Keratinocyte (primary cell): Measurements from ENCODE around the gene SLC9A3. TPM values are rescaled to one million over a fixed set of nuclear protein-coding genes. Genes with fewer than 3 reads are reported as not detected.

Source experiments
- DNase-seq: peaks from one replicate; pipeline ENCODE4 v3.0.0-alpha.2; 2011; ENCODE audit warnings: low read depth, missing footprints, low spot score
- FAIRE-seq: peaks from 2 replicates; lab custom pipeline; 2011; peaks lifted over from hg19 to GRCh38; lab: Jason Lieb, UNC
- H2AFZ ChIP-seq: 2 replicates; pipeline ENCODE4 v1.6.0; 2012; ENCODE audit warnings: low read length, control low read depth, inconsistent platforms; ENCODE audit not compliant: control insufficient read depth
- H3K27ac ChIP-seq: 2 replicates; pipeline ENCODE4 v1.5.1; 2011; ENCODE audit warnings: low read length; ENCODE audit not compliant: control insufficient read depth, insufficient read depth
- H3K27me3 ChIP-seq: 3 replicates; pipeline ENCODE4 v1.6.0; 2011; ENCODE audit warnings: low read length; ENCODE audit not compliant: control insufficient read depth, insufficient read depth; ENCODE audit errors: extremely low read depth
- H3K36me3 ChIP-seq, 2 experiments: 2 replicates in 1 of 2; 3 replicates in 1 of 2; pipeline ENCODE4 v1.5.1; 2011; ENCODE audit warnings: low read length in 2 of 2, mild to moderate bottlenecking in 1 of 2; ENCODE audit not compliant: control insufficient read depth in 2 of 2, insufficient read depth in 2 of 2; ENCODE audit errors: extremely low read depth in 1 of 2
- H3K4me1 ChIP-seq: 3 replicates; pipeline ENCODE4 v1.5.1; 2011; ENCODE audit warnings: low read length; ENCODE audit not compliant: control insufficient read depth, insufficient read depth; ENCODE audit errors: extremely low read depth
- H3K4me2 ChIP-seq: 3 replicates; pipeline ENCODE4 v1.6.0; 2011; ENCODE audit warnings: low read depth, low read length; ENCODE audit not compliant: control insufficient read depth, insufficient read depth; ENCODE audit errors: extremely low read depth
- H3K4me3 ChIP-seq, 3 experiments: fragments of 200-600 bp in 1 of 3; sonication (generic) in 1 of 3; 2 replicates in 2 of 3; 3 replicates in 1 of 3; pipeline ENCODE4 v1.5.1; 2011 to 2016; ENCODE audit warnings: low read length in 3 of 3, mild to moderate bottlenecking in 3 of 3, control low read depth in 2 of 3, inconsistent platforms in 1 of 3, low read depth in 1 of 3, mixed read lengths in 1 of 3, mixed run types in 1 of 3, moderate library complexity in 1 of 3; ENCODE audit not compliant: control insufficient read depth in 2 of 3, insufficient read depth in 2 of 3; ENCODE audit errors: extremely low read depth in 1 of 3
- H3K79me2 ChIP-seq: 2 replicates; pipeline ENCODE4 v1.6.0; 2012; ENCODE audit warnings: low read length; ENCODE audit not compliant: control insufficient read depth, insufficient read depth
- H3K9ac ChIP-seq: 3 replicates; pipeline ENCODE4 v1.6.0; 2011; ENCODE audit warnings: low read length; ENCODE audit not compliant: control insufficient read depth, insufficient read depth; ENCODE audit errors: extremely low read depth
- H3K9me1 ChIP-seq: 3 replicates; pipeline ENCODE4 v1.6.0; 2011; ENCODE audit warnings: low read length; ENCODE audit not compliant: control insufficient read depth, insufficient read depth; ENCODE audit errors: extremely low read depth
- H3K9me3 ChIP-seq: 2 replicates; pipeline ENCODE4 v1.5.1; 2012; ENCODE audit warnings: low read depth, low read length; ENCODE audit not compliant: control insufficient read depth
- H4K20me1 ChIP-seq: 3 replicates; pipeline ENCODE4 v1.6.0; 2011; ENCODE audit warnings: low read length; ENCODE audit not compliant: control insufficient read depth, insufficient read depth; ENCODE audit errors: extremely low read depth
- CTCF ChIP-seq, 3 experiments: IDR thresholded peaks in 1 of 3; conservative IDR thresholded peaks in 1 of 3; optimal IDR thresholded peaks in 1 of 3; 2 replicates in 2 of 3; 3 replicates in 1 of 3; pipeline versions ENCODE3 to v1.5.1; 2011; ENCODE audit warnings: low read length in 3 of 3, mild to moderate bottlenecking in 3 of 3, moderate library complexity in 2 of 3, control low read depth in 1 of 3, inconsistent platforms in 1 of 3; ENCODE audit not compliant: insufficient read depth in 2 of 3; ENCODE audit errors: extremely low read depth in 1 of 3
- EZH2 ChIP-seq: IDR thresholded peaks from one replicate; pipeline ENCODE4 v1.6.1; 2012; ENCODE audit warnings: inconsistent platforms, mild to moderate bottlenecking, low read length, moderate library complexity
- dilution Hi-C: fragments of 300-500 bp; cut with MboI; formaldehyde crosslinking; loops from one replicate; pipeline ENCODE4 v1.7.0; 2020; ENCODE audit warnings: low sequenced_read_pairs; ENCODE audit not compliant: extremely low pct_ligation_motif_present
- polyA plus RNA-seq, 5 experiments: library from polyadenylated mRNA; depleted of rRNA in 3 of 5; stranded (reverse) in 3 of 5; stranded (forward) in 1 of 5; unstranded in 1 of 5; fragments of >200 nt; gene quantifications; 1 replicate in 1 of 5; 2 replicates in 3 of 5; 3 replicates in 1 of 5; pipeline versions ENCODE4 v1.2.1 to v1.2.3, GENCODE V29; 2011 to 2012; ENCODE audit warnings: missing spikeins in 2 of 5, low read depth in 1 of 5, low replicate concordance in 1 of 5

SLC9A3 gene
- polyA plus RNA-seq, 1 donor (not counting 4 experiments of a cell fraction or from before 2014, with no cell fraction given), result 0.55 TPM

GRCh38 chr5:502325-503079, 21.7 kb downstream of the SLC9A3 start:
- FAIRE-seq, result no peak
- Histone ChIP-seq H3K79me2 (no peaks in the 10 kb centered on the region), H3K4me2 (no peak overlapping the region), H3K36me3 (no peaks in the 10 kb centered on the region), H3K9ac (no peak overlapping the region), H3K9me1 (no peaks in the 10 kb centered on the region), H3K27ac (no peak overlapping the region), H3K9me3 (no peaks in the 10 kb centered on the region), H3K4me1 (peaks cover 6% of the 10 kb centered on the region), H4K20me1 (no peaks in the 10 kb centered on the region), H3K4me3 (no peak overlapping the region), H3K27me3 (peaks cover 24% of the 10 kb centered on the region), H2AFZ (no peak overlapping the region)
- no peak for DNase-seq
- TF ChIP-seq EZH2 (no peak), CTCF (optimal IDR thresholded peaks at IDR 0.05 in 1 of 3, IDR thresholded peaks at IDR 0.05 in 1 of 3, conservative IDR thresholded peaks at IDR 0.05 in 1 of 3; ENCODE audit: extremely low read depth in 1 of 3, insufficient read depth in 2 of 3, low read length in 3 of 3) (no peak)
- dilution Hi-C loops, result no loop called here

GRCh38 chr5:501831-502184, 22.4 kb downstream of the SLC9A3 start:
- H3K9ac ChIP-seq, result no peak overlapping the region
- peaks cover 24% of the 10 kb centered on the region for H3K27me3 ChIP-seq
- DNase-seq (no peak), FAIRE-seq (no peak)
- no peak overlapping the region for H3K27ac ChIP-seq
- no peak overlapping the region for H3K4me3 ChIP-seq
- peak; percentile 18 for TF ChIP-seq EZH2
- TF ChIP-seq CTCF (optimal IDR thresholded peaks at IDR 0.05 in 1 of 3, IDR thresholded peaks at IDR 0.05 in 1 of 3, conservative IDR thresholded peaks at IDR 0.05 in 1 of 3; ENCODE audit: extremely low read depth in 1 of 3, insufficient read depth in 2 of 3, low read length in 3 of 3), result no peak
- H3K4me1 ChIP-seq, result peaks cover 6% of the 10 kb centered on the region
- no peaks in the 10 kb centered on the region for H3K9me1 ChIP-seq
- H2AFZ ChIP-seq, result peak overlapping the region; percentile 72
- H3K9me3 ChIP-seq, result no peaks in the 10 kb centered on the region
- no peaks in the 10 kb centered on the region for H3K36me3 ChIP-seq
- dilution Hi-C loops, result no loop called here
- H3K79me2 ChIP-seq, result no peaks in the 10 kb centered on the region
- H4K20me1 ChIP-seq, result no peaks in the 10 kb centered on the region
- peak overlapping the region; percentile 51 for H3K4me2 ChIP-seq
